Liver (tissue), 9 donors: ENCODE data around the gene SNX3. TPM values are rescaled to one million over a fixed set of nuclear protein-coding genes. Genes with fewer than 3 reads are reported as not detected.

ENCODE experiments used
- DNase-seq: peaks from one replicate; pipeline ENCODE4 v3.0.0-alpha.2; 2017; ENCODE audit warnings: low spot score
- H3K27ac ChIP-seq, 2 donors: one replicate each; pipeline ENCODE4 v1.7.0; 2013; ENCODE audit warnings: inconsistent platforms in 2 of 2, low read length in 2 of 2, control low read depth in 1 of 2, low read depth in 1 of 2, mild to moderate bottlenecking in 1 of 2
- H3K27me3 ChIP-seq, 4 donors: one replicate each; pipeline versions ENCODE4 v1.6.1 to v1.7.0; 2013; ENCODE audit warnings: low read length in 3 of 4, inconsistent platforms in 1 of 4, mild to moderate bottlenecking in 1 of 4, moderate library complexity in 1 of 4; ENCODE audit not compliant: control insufficient read depth in 4 of 4, insufficient read depth in 4 of 4
- H3K36me3 ChIP-seq, 4 donors: one replicate each; pipeline versions ENCODE4 v1.6.1 to v1.7.0; 2013; ENCODE audit warnings: low read length in 3 of 4, mild to moderate bottlenecking in 3 of 4, low read depth in 1 of 4, moderate library complexity in 1 of 4; ENCODE audit not compliant: control insufficient read depth in 4 of 4, insufficient read depth in 3 of 4
- H3K4me1 ChIP-seq, 4 donors: one replicate each; pipeline versions ENCODE4 v1.6.1 to v1.7.0; 2013; ENCODE audit warnings: low read length in 3 of 4, mild to moderate bottlenecking in 3 of 4, moderate library complexity in 1 of 4; ENCODE audit not compliant: control insufficient read depth in 4 of 4, insufficient read depth in 4 of 4
- H3K4me3 ChIP-seq, 3 donors: one replicate each; pipeline versions ENCODE4 v1.6.1 to v1.7.0; 2013; ENCODE audit warnings: low read length in 3 of 3, control low read depth in 1 of 3, low read depth in 1 of 3, mild to moderate bottlenecking in 1 of 3
- H3K9ac ChIP-seq, 2 donors: one replicate each; pipeline ENCODE4 v1.7.0; 2013; ENCODE audit warnings: low read length in 2 of 2, mild to moderate bottlenecking in 2 of 2, moderate library complexity in 2 of 2, control low read depth in 1 of 2, low read depth in 1 of 2
- H3K9me3 ChIP-seq, 4 donors: one replicate each; pipeline versions ENCODE4 v1.6.1 to v1.7.0; 2013; ENCODE audit warnings: low read length in 3 of 4; ENCODE audit not compliant: control insufficient read depth in 4 of 4
- ATF3 ChIP-seq: IDR thresholded peaks from 2 replicates; pipeline ENCODE4 v1.6.1; 2016; ENCODE audit warnings: antibody characterized with exemption
- CTCF ChIP-seq: fragments of 150-350 bp; IDR thresholded peaks from 2 replicates; pipeline ENCODE4 v1.5.1; 2017; ENCODE audit warnings: improper control_type of control experiment, low read depth, low read length; ENCODE audit not compliant: missing input control
- EGR1 ChIP-seq, 2 donors: IDR thresholded peaks; 2 replicates each; pipeline ENCODE4 v1.6.1; 2016 to 2018; ENCODE audit warnings: antibody characterized with exemption in 2 of 2, low read depth in 2 of 2
- FOXA1 ChIP-seq: IDR thresholded peaks from 2 replicates; pipeline ENCODE4 v1.6.1; 2016; ENCODE audit warnings: antibody characterized with exemption
- FOXA2 ChIP-seq: IDR thresholded peaks from 2 replicates; pipeline ENCODE4 v1.6.1; 2016; ENCODE audit warnings: antibody characterized with exemption
- GABPA ChIP-seq, 2 donors: IDR thresholded peaks in 1 of 2; conservative IDR thresholded peaks in 1 of 2; 2 replicates each; pipeline ENCODE4 v1.6.1; 2016; ENCODE audit warnings: antibody characterized with exemption in 2 of 2, mild to moderate bottlenecking in 1 of 2, moderate library complexity in 1 of 2
- HNF4A ChIP-seq, 2 donors: conservative IDR thresholded peaks; 2 replicates each; pipeline ENCODE4 v1.6.1; 2016; ENCODE audit warnings: antibody characterized with exemption in 2 of 2, mild to moderate bottlenecking in 2 of 2
- HNF4G ChIP-seq: IDR thresholded peaks from 2 replicates; pipeline ENCODE4 v1.6.1; 2016; ENCODE audit warnings: antibody characterized with exemption
- JUND ChIP-seq, 2 donors: IDR thresholded peaks; 2 replicates each; pipeline ENCODE4 v1.6.1; 2016; ENCODE audit warnings: antibody characterized with exemption in 2 of 2
- MAX ChIP-seq: IDR thresholded peaks from 2 replicates; pipeline ENCODE4 v1.6.1; 2016; ENCODE audit warnings: antibody characterized with exemption
- NR2F2 ChIP-seq: IDR thresholded peaks from 2 replicates; pipeline ENCODE4 v1.6.1; 2016; ENCODE audit warnings: antibody characterized with exemption
- RAD21 ChIP-seq, 2 donors: IDR thresholded peaks; 2 replicates each; pipeline ENCODE4 v1.6.1; 2016; ENCODE audit warnings: antibody characterized with exemption in 2 of 2, mild to moderate bottlenecking in 2 of 2
- REST ChIP-seq: IDR thresholded peaks from 2 replicates; pipeline ENCODE4 v1.6.1; 2016; ENCODE audit warnings: antibody characterized with exemption, mild to moderate bottlenecking
- RXRA ChIP-seq, 2 donors: IDR thresholded peaks; 2 replicates each; pipeline ENCODE4 v1.6.1; 2017 to 2018; ENCODE audit warnings: antibody characterized with exemption in 2 of 2, mild to moderate bottlenecking in 1 of 2
- SP1 ChIP-seq: IDR thresholded peaks from 2 replicates; pipeline ENCODE4 v1.6.1; 2018; ENCODE audit warnings: antibody characterized with exemption, mild to moderate bottlenecking
- TAF1 ChIP-seq: conservative IDR thresholded peaks from 2 replicates; pipeline ENCODE4 v1.6.1; 2016; ENCODE audit warnings: antibody characterized with exemption, mild to moderate bottlenecking
- YY1 ChIP-seq: IDR thresholded peaks from 2 replicates; pipeline ENCODE4 v1.6.1; 2016; ENCODE audit warnings: antibody characterized with exemption, mild to moderate bottlenecking
- ZBTB33 ChIP-seq: IDR thresholded peaks from 2 replicates; pipeline ENCODE4 v1.6.1; 2016; ENCODE audit warnings: antibody characterized with exemption
- WGBS: extraction: QIAGEN DNeasy Blood & Tissue Kit; methylation state at CpG from one replicate; pipeline ENCODE4 v1.1.7; 2013; 5-methylcytosine and 5-hydroxymethylcytosine counted together
- polyA plus RNA-seq, 2 donors: library from polyadenylated mRNA; stranded (reverse) in 1 of 2; unstranded in 1 of 2; fragments of 200-250 nt in 1 of 2; fragments of >200 nt in 1 of 2; fragmentation: Nextera tagmentation in 1 of 2; extraction: Ambion mirVana in 1 of 2; gene quantifications; one replicate each; pipeline versions ENCODE4 v1.2.1 to v1.2.3, GENCODE V29; 2013 to 2015
- total RNA-seq, 2 donors: library from RNA; depleted of rRNA; stranded (reverse); fragments of >200 nt; gene quantifications; one replicate each; pipeline ENCODE4 v1.2.3, GENCODE V29; 2014
- donor health status: healthy.
- donor health status: healthy.
- donor health status: healthy.
- donor health status: healthy.
- donor health status: healthy.

Gene SNX3
- total and polyA plus RNA-seq, 4 donors = 67.9 to 161 (median 111) TPM

GRCh38 chr6:108164815-108165706 is 95.8 kb downstream of the SNX3 start:
- 9% methylated on average over 69 of the region's 69 CpGs for WGBS
- no peaks in the 10 kb centered on the region for H3K36me3 ChIP-seq
- H3K27ac ChIP-seq = no peak overlapping the region
- peaks cover 16 to 53% (median 30%) of the 10 kb centered on the region in 4 donors for H3K4me1 ChIP-seq
- H3K9ac ChIP-seq = no peak overlapping the region
- no peak overlapping the region for H3K4me3 ChIP-seq
- TF ChIP-seq HNF4A (conservative IDR thresholded peaks at IDR 0.05) = no peak
- TF ChIP-seq TAF1 = no peak
- TF ChIP-seq JUND (IDR thresholded peaks at IDR 0.05) = no peak
- no peak for TF ChIP-seq RXRA (IDR thresholded peaks at IDR 0.05)
- no peak for TF ChIP-seq FOXA2
- no peak for TF ChIP-seq GABPA (IDR thresholded peaks at IDR 0.05 in 1 of 2, conservative IDR thresholded peaks at IDR 0.05 in 1 of 2)
- TF ChIP-seq NR2F2 = no peak
- no peak for TF ChIP-seq MAX
- TF ChIP-seq CTCF = no peak
- TF ChIP-seq RAD21 (IDR thresholded peaks at IDR 0.05) = no peak
- no peak for TF ChIP-seq HNF4G
- no peak for TF ChIP-seq YY1
- H3K9me3 ChIP-seq = peaks cover 0 to 7% (median 0%) of the 10 kb centered on the region in 4 donors
- no peak for DNase-seq
- H3K27me3 ChIP-seq = peaks cover 5 to 62% (median 41%) of the 10 kb centered on the region in 4 donors

GRCh38 chr6:108164543-108164814 is 96.4 kb downstream of the SNX3 start:
- TF ChIP-seq ATF3 (no peak), GABPA (IDR thresholded peaks at IDR 0.05 in 1 of 2, conservative IDR thresholded peaks at IDR 0.05 in 1 of 2) (no peak), NR2F2 (no peak), HNF4G (no peak), YY1 (no peak), FOXA1 (no peak), ZBTB33 (no peak), HNF4A (conservative IDR thresholded peaks at IDR 0.05) (no peak), TAF1 (no peak), RXRA (IDR thresholded peaks at IDR 0.05) (no peak), JUND (IDR thresholded peaks at IDR 0.05) (no peak), MAX (no peak), RAD21 (IDR thresholded peaks at IDR 0.05) (no peak), REST (no peak), EGR1 (IDR thresholded peaks at IDR 0.05; ENCODE audit: low read depth in 2 of 2) (no peak), SP1 (no peak), FOXA2 (no peak), CTCF (no peak)
- H3K4me3 ChIP-seq = no peak overlapping the region
- H3K27ac ChIP-seq = no peak overlapping the region
- H3K9ac ChIP-seq = no peak overlapping the region
- H3K36me3 ChIP-seq = no peaks in the 10 kb centered on the region
- no peak for DNase-seq
- H3K4me1 ChIP-seq = peaks cover 14 to 51% (median 30%) of the 10 kb centered on the region in 4 donors
- peaks cover 0 to 7% (median 0%) of the 10 kb centered on the region in 4 donors for H3K9me3 ChIP-seq
- peaks cover 5 to 62% (median 42%) of the 10 kb centered on the region in 4 donors for H3K27me3 ChIP-seq
- WGBS = 3% methylated on average over 17 of the region's 17 CpGs
